HEK293 (cell line): Measurements from ENCODE around the gene SDCBP2.

Experiments
- CTCF ChIA-PET: fragments of 350-600 bp; formaldehyde crosslinking; extraction: SDS; loops from one replicate; lab custom pipeline; 2021; ENCODE audit warnings: antibody characterized with exemption; lab: Yijun Ruan, JAX
- POLR2A ChIA-PET: fragments of 300-600 bp; formaldehyde crosslinking; extraction: SDS; loops from one replicate; lab custom pipeline; 2020; ENCODE audit warnings: antibody characterized with exemption, inconsistent platforms; lab: Yijun Ruan, JAX
- H3K27ac ChIP-seq: fragments of 200-500 bp; sonication (Bioruptor generic); 2 replicates; pipeline ENCODE4 v1.5.1; 2014; ENCODE audit warnings: low read depth, low read length, control low read depth, inconsistent platforms; ENCODE audit errors: extremely low read depth
- H3K36me3 ChIP-seq, 2 experiments: fragments of 200-500 bp in 1 of 2; sonication (Bioruptor generic) in 1 of 2; 1 replicate in 1 of 2; 2 replicates in 1 of 2; pipeline ENCODE4 v1.5.1; 2014 to 2017; ENCODE audit warnings: inconsistent platforms in 2 of 2, low read length in 2 of 2; ENCODE audit not compliant: control insufficient read depth in 2 of 2, insufficient read depth in 1 of 2
- H3K4me1 ChIP-seq: fragments of 200-500 bp; sonication (Bioruptor generic); 2 replicates; pipeline ENCODE4 v1.5.1; 2014; ENCODE audit warnings: mild to moderate bottlenecking, low read length, inconsistent platforms; ENCODE audit not compliant: control insufficient read depth, insufficient read depth
- H3K4me3 ChIP-seq: 2 replicates; pipeline ENCODE4 v1.5.1; 2011; ENCODE audit warnings: low read depth, mild to moderate bottlenecking, control low read depth, low read length, moderate library complexity
- H3K9me3 ChIP-seq: fragments of 200-500 bp; sonication (Bioruptor generic); 2 replicates; pipeline ENCODE4 v1.5.1; 2014; ENCODE audit warnings: low read depth, low read length, inconsistent platforms; ENCODE audit not compliant: control insufficient read depth, insufficient read depth
- HOXC10 ChIP-seq: sonication (generic); formaldehyde crosslinking; IDR thresholded peaks from 2 replicates; pipeline ENCODE4 v1.8.1; 2023; ENCODE audit warnings: mild to moderate bottlenecking, missing genetic modification reagents
- OVOL3 ChIP-seq: fragments of 450-650 bp; formaldehyde crosslinking; IDR thresholded peaks from 2 replicates; pipeline ENCODE4 v1.5.1; 2016; ENCODE audit warnings: missing biosample characterization, missing genetic modification characterization
- SALL2 ChIP-seq: fragments of 450-650 bp; formaldehyde crosslinking; IDR thresholded peaks from 2 replicates; pipeline ENCODE4 v1.5.0; 2017; ENCODE audit warnings: missing biosample characterization, mild to moderate bottlenecking, missing genetic modification characterization, borderline replicate concordance
- SP3 ChIP-seq: fragments of 450-650 bp; formaldehyde crosslinking; IDR thresholded peaks from 2 replicates; pipeline ENCODE4 v1.5.1; 2016; ENCODE audit warnings: missing biosample characterization, missing genetic modification characterization
- SP7 ChIP-seq: fragments of 450-650 bp; formaldehyde crosslinking; IDR thresholded peaks from 2 replicates; pipeline ENCODE4 v1.5.1; 2016; ENCODE audit warnings: missing biosample characterization, missing genetic modification characterization
- YY1 ChIP-seq: fragments of 450-650 bp; formaldehyde crosslinking; IDR thresholded peaks from 2 replicates; pipeline ENCODE4 v1.5.1; 2018; ENCODE audit warnings: missing biosample characterization, missing genetic modification characterization
- ZFP41 ChIP-seq: fragments of 450-650 bp; formaldehyde crosslinking; IDR thresholded peaks from 2 replicates; pipeline ENCODE4 v1.5.1; 2016; ENCODE audit warnings: missing biosample characterization, missing genetic modification characterization, borderline replicate concordance
- ZNF121 ChIP-seq: fragments of 450-650 bp; formaldehyde crosslinking; IDR thresholded peaks from 2 replicates; pipeline ENCODE4 v1.5.1; 2016; ENCODE audit warnings: missing biosample characterization, missing genetic modification characterization
- ZNF214 ChIP-seq: fragments of 450-650 bp; formaldehyde crosslinking; IDR thresholded peaks from 2 replicates; pipeline ENCODE4 v1.5.1; 2017; ENCODE audit warnings: missing biosample characterization, mild to moderate bottlenecking, missing genetic modification characterization, borderline replicate concordance
- ZNF221 ChIP-seq: fragments of 450-650 bp; formaldehyde crosslinking; IDR thresholded peaks from 2 replicates; pipeline ENCODE4 v1.5.1; 2017; ENCODE audit warnings: missing biosample characterization, missing genetic modification characterization, borderline replicate concordance
- ZNF324 ChIP-seq: fragments of 450-650 bp; formaldehyde crosslinking; IDR thresholded peaks from 2 replicates; pipeline ENCODE4 v1.5.1; 2016; ENCODE audit warnings: missing biosample characterization, missing genetic modification characterization
- ZNF529 ChIP-seq: fragments of 450-650 bp; formaldehyde crosslinking; IDR thresholded peaks from 2 replicates; pipeline ENCODE4 v1.5.1; 2017; ENCODE audit warnings: missing genetic modification characterization, missing biosample characterization; ENCODE audit not compliant: insufficient replicate concordance
- ZNF530 ChIP-seq: fragments of 450-650 bp; formaldehyde crosslinking; IDR thresholded peaks from 2 replicates; pipeline ENCODE4 v1.5.1; 2016; ENCODE audit warnings: low read depth, missing biosample characterization, missing genetic modification characterization
- ZNF596 ChIP-seq: fragments of 450-650 bp; IDR thresholded peaks from 2 replicates; pipeline ENCODE4 v1.5.0; 2018; ENCODE audit warnings: missing biosample characterization, mild to moderate bottlenecking, missing genetic modification characterization, moderate library complexity
- ZNF629 ChIP-seq: fragments of 450-650 bp; formaldehyde crosslinking; IDR thresholded peaks from 2 replicates; pipeline ENCODE4 v1.5.1; 2017; ENCODE audit warnings: missing biosample characterization, missing genetic modification characterization
- ZNF830 ChIP-seq: fragments of 450-650 bp; IDR thresholded peaks from 2 replicates; pipeline ENCODE4 v1.5.0; 2018; ENCODE audit warnings: missing biosample characterization, missing genetic modification characterization, low read depth, mild to moderate bottlenecking, moderate library complexity
- TF ChIP-seq, protein P1 (sequence below): fragments of 450-650 bp; formaldehyde crosslinking; IDR thresholded peaks from 2 replicates; pipeline ENCODE4 v1.5.1; 2016; ENCODE audit warnings: missing biosample characterization, missing genetic modification characterization
- TF ChIP-seq, protein P2 (sequence below): fragments of 450-650 bp; formaldehyde crosslinking; IDR thresholded peaks from 2 replicates; pipeline ENCODE4 v1.5.1; 2016; ENCODE audit warnings: missing biosample characterization, missing genetic modification characterization
- TF ChIP-seq, protein P3 (sequence below): fragments of 450-650 bp; formaldehyde crosslinking; IDR thresholded peaks from 2 replicates; pipeline ENCODE4; 2016; ENCODE audit warnings: missing biosample characterization, missing genetic modification characterization

Gene SDCBP2

DNA sequence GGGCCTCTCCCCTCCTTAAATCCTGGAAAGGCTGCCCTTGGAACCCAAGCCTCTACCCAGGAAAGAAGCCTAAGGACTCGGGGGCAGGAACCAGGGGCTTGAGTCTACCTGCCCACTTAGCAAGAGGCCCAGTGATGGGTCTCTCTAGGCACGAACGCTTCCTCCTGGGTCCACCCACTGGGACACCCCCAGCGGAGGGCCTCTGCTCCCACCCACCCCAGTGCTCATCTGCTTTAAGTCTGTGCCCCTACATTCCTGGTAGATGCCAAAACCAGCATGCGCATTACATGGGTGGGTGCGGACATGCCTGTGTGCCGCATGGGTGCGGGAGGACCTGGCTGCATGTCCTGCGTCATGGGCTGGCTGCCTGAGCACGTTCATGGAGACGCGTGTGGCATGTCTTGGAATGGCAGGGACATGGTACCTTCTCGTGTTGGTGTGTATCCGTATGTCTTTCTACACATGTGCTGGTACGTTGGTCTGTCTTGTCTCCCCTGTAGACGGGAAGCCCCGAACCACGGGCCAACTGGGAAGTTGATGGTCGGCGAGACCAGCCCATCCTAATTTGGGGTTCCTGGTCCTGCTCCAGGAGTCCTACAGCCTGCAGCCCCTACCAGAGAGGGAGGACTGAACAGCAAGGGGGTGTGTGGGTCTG is 33.5 kb downstream of the SDCBP2 start (continued):
- TF ChIP-seq, protein P1, sequence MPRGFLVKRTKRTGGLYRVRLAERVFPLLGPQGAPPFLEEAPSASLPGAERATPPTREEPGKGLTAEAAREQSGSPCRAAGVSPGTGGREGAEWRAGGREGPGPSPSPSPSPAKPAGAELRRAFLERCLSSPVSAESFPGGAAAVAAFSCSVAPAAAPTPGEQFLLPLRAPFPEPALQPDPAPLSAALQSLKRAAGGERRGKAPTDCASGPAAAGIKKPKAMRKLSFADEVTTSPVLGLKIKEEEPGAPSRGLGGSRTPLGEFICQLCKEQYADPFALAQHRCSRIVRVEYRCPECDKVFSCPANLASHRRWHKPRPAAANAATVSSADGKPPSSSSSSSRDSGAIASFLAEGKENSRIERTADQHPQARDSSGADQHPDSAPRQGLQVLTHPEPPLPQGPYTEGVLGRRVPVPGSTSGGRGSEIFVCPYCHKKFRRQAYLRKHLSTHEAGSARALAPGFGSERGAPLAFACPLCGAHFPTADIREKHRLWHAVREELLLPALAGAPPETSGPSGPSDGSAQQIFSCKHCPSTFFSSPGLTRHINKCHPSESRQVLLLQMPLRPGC (tag by site-specific recombination), result no peak
- no peak for TF ChIP-seq SP7 (tag by site-specific recombination)
- TF ChIP-seq, all 188 proteins: peak for 0

DNA sequence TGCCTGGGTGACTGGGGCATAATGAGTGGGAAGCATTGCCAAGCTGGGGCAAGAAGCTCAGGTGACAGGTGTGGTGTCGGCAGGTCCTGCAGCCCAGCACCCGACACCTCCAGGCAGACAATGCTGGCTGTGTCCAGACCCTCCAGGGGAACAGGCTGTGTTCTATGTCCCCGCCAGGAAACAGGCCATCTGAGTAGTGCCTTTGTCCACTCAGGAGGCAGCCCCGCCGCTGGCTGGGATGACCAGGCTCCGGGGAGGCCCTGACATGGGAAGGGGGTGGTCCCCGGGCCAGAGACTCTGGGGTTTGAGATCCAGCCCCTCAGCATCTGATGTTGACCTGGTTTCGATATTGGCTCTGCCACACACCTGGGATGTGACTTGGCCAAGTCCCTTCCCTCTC is 34.4 kb downstream of the SDCBP2 start:
- no peaks in the 10 kb centered on the region for H3K9me3 ChIP-seq
- CTCF ChIA-PET, result no interaction called here
- no peak overlapping the region for H3K27ac ChIP-seq
- POLR2A ChIA-PET, result no interaction called here
- H3K4me1 ChIP-seq, result no peaks in the 10 kb centered on the region
- no peak overlapping the region for H3K4me3 ChIP-seq
- TF ChIP-seq ZNF530 (tag by site-specific recombination) (no peak), ZNF629 (tag by site-specific recombination) (no peak), ZNF596 (tag by site-specific recombination) (no peak), YY1 (tag by site-specific recombination) (no peak), ZNF121 (no peak)
- TF ChIP-seq, protein P2, sequence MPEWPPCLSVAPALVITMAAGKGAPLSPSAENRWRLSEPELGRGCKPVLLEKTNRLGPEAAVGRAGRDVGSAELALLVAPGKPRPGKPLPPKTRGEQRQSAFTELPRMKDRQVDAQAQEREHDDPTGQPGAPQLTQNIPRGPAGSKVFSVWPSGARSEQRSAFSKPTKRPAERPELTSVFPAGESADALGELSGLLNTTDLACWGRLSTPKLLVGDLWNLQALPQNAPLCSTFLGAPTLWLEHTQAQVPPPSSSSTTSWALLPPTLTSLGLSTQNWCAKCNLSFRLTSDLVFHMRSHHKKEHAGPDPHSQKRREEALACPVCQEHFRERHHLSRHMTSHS, result no peak
- TF ChIP-seq, protein P3, sequence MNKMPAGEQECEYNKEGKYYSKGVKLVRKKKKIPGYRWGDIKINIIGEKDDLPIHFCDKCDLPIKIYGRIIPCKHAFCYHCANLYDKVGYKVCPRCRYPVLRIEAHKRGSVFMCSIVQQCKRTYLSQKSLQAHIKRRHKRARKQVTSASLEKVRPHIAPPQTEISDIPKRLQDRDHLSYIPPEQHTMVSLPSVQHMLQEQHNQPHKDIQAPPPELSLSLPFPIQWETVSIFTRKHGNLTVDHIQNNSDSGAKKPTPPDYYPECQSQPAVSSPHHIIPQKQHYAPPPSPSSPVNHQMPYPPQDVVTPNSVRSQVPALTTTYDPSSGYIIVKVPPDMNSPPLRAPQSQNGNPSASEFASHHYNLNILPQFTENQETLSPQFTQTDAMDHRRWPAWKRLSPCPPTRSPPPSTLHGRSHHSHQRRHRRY (tag by site-specific recombination), result no peak
- TF ChIP-seq, all 188 proteins: peak for 0
- H3K36me3 ChIP-seq, result peaks cover 0 to 5% of the 10 kb centered on the region in 2 experiments; a peak in 1 of 3 replicates

DNA sequence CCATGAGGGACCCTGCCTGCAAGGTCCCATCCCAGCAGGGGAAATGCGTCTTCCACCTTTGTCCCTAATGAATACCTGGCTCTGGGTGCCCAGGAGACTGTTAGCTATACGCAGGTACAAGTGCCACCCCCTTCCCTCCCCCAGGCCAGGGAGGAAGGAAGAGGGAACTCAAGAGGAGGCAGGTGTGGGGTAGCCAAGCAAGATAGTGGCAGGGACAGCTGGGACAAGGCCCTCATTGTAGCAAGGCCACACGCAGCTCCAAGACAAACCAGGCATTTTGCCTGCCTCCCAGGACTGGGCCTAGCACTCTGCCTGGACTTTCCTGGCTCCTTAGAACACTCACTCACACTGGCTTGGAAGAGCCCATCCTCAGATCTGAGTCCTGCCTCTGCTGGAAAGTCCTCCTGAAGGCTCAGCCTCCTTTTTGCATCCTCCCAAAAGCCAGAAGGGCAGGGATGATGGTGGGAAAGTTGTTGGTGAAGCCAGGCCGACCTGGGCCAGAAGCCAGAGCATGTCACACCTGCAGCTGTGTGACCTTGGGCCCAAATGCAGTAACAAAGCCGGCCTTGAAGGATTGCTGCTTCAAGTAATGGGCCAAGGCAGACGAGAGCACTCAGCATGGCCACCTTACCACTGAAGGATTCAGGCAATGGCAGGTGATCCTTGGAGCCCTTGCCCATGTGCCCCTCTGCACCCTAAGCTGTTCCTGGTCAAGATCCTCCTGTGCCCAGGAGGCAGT is 35.1 kb downstream of the SDCBP2 start:
- no peak overlapping the region for H3K4me3 ChIP-seq
- TF ChIP-seq ZFP41 (tag by site-specific recombination) (no peak), ZNF529 (tag by site-specific recombination) (no peak), ZNF830 (tag by site-specific recombination) (no peak), ZNF221 (no peak), SALL2 (no peak), OVOL3 (no peak), SP3 (tag by site-specific recombination) (no peak), HOXC10 (CRISPR knock-in tag) (no peak), ZNF324 (tag by site-specific recombination) (no peak), ZNF214 (tag by site-specific recombination) (no peak)
- CTCF ChIA-PET, result no interaction called here
- H3K27ac ChIP-seq, result no peak overlapping the region
- POLR2A ChIA-PET, result no interaction called here
- H3K4me1 ChIP-seq, result no peaks in the 10 kb centered on the region
- peaks cover 0 to 3% of the 10 kb centered on the region in 2 experiments; a peak in 1 of 3 replicates for H3K36me3 ChIP-seq
- H3K9me3 ChIP-seq, result no peaks in the 10 kb centered on the region
